NCI-H2196 (cell line): ENCODE data around the gene ATPAF1.
"Not testable (repeated sequence)": the region's sequence is repeated elsewhere in the genome, so short reads cannot be mapped to it uniquely, and the experiment has no call there.

ENCODE experiments used
- DNase-seq: peaks from one replicate; lab custom pipeline; 2025; ENCODE audit not compliant: unreplicated experiment; lab: John Stamatoyannopoulos, UW

Gene ATPAF1

GRCh38 chr1:46651152-46651551, 17.0 kb downstream of the ATPAF1 start:
- DNase-seq, result not testable (repeated sequence)

- DNase-seq, result no peak
Observed at GRCh38 chr1:46650491-46650890, 17.7 kb downstream of the ATPAF1 start.

- DNase-seq, result no peak
Observed at GRCh38 chr1:46649764-46650163, 18.4 kb downstream of the ATPAF1 start.

- DNase-seq, result no peak
Observed at GRCh38 chr1:46647611-46648010, 20.6 kb downstream of the ATPAF1 start.

- DNase-seq, result no peak
Observed at GRCh38 chr1:46646844-46647243, 21.3 kb downstream of the ATPAF1 start.

- no peak for DNase-seq
Observed at GRCh38 chr1:46646331-46646730, 21.8 kb downstream of the ATPAF1 start.

- DNase-seq, result no peak
Observed at GRCh38 chr1:46645815-46646214, 22.3 kb downstream of the ATPAF1 start.

- peak; percentile 87 for DNase-seq
Observed at GRCh38 chr1:46643368-46643775, 24.8 kb downstream of the ATPAF1 start.

- no peak for DNase-seq
Observed at GRCh38 chr1:46642115-46642680, 26.0 kb downstream of the ATPAF1 start.

GRCh38 chr1:46639547-46639946, 28.6 kb downstream of the ATPAF1 start:
- no peak for DNase-seq

- no peak for DNase-seq
Observed at GRCh38 chr1:46638921-46639320, 29.2 kb downstream of the ATPAF1 start.

GRCh38 chr1:46637444-46638083, 30.6 kb downstream of the ATPAF1 start:
- no peak for DNase-seq

GRCh38 chr1:46635205-46635604, 33.0 kb downstream of the ATPAF1 start:
- no peak for DNase-seq

GRCh38 chr1:46630719-46631118, 37.4 kb downstream of the ATPAF1 start:
- no peak for DNase-seq

GRCh38 chr1:46623743-46624644, 44.2 kb downstream of the ATPAF1 start:
- DNase-seq, result no peak

GRCh38 chr1:46622344-46622743, 45.8 kb downstream of the ATPAF1 start:
- peak; percentile 24 for DNase-seq

- DNase-seq, result no peak
Observed at GRCh38 chr1:46621930-46622329, 46.2 kb downstream of the ATPAF1 start.

GRCh38 chr1:46619656-46620258, 48.4 kb downstream of the ATPAF1 start:
- DNase-seq, result no peak

GRCh38 chr1:46618754-46619415, 49.3 kb downstream of the ATPAF1 start:
- no peak for DNase-seq

GRCh38 chr1:46617833-46618232, 50.3 kb downstream of the ATPAF1 start:
- DNase-seq, result no peak
